Activated CD8-positive, alpha-beta memory T cell treated with anti-CD3 and anti-CD28 coated beads, Interleukin-2, amount 50 U/mL, for 1 hour (primary cell): ENCODE data around the gene NLRC4.
"Not testable (repeated sequence)": the region's sequence is repeated elsewhere in the genome, so short reads cannot be mapped to it uniquely, and the experiment has no call there.

Experiments
- DNase-seq: peaks from one replicate; pipeline ENCODE4 v3.0.0-alpha.2; 2020; ENCODE audit errors: extremely low read depth

Gene NLRC4

GRCh38 chr2:32242331-32242730 is 22.4 kb downstream of the NLRC4 start:
- no peak for DNase-seq

DNA sequence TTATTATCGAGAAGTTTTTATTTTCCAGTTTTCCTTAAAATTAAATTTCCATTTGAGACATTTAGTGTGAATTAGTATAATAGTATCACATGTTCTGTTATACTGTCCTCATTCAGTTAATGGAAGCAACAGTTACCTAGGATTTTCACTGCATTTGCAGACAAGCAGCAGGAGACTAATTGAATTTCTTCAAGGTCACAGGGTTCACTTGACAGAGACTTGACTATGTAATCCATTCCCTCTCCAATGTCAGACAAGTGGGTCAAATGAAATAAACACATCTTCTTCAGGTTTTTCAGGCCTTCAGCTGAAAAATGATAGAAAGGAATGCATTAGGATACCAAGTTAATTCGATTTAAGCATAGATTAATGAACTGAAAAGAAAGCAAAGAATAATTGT is 26.7 kb downstream of the NLRC4 start:
- DNase-seq = no peak

GRCh38 chr2:32237488-32237887 is 27.2 kb downstream of the NLRC4 start:
- no peak for DNase-seq

DNA sequence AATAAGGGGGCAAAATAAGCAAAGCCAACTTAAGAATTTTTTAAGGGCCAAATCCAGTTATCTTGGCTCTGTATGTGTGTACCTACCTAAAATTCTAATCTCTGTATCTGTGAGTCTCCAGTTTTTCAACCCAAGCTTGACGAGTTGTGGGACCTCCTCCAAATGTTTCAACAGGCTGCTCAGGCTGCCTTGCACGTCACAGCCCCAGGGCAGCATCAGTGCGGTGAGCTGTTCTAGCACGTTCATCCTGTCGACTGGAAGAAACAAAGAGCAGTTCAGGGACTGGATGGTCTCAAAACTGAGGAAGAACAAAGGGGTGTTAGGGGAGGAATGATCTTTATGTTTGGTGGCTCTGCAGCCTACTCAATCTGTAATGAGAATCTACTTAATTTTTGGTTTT is 29.4 kb downstream of the NLRC4 start:
- DNase-seq = no peak

- DNase-seq = no peak
Measured at GRCh38 chr2:32231959-32232358, 32.7 kb downstream of the NLRC4 start.

DNA sequence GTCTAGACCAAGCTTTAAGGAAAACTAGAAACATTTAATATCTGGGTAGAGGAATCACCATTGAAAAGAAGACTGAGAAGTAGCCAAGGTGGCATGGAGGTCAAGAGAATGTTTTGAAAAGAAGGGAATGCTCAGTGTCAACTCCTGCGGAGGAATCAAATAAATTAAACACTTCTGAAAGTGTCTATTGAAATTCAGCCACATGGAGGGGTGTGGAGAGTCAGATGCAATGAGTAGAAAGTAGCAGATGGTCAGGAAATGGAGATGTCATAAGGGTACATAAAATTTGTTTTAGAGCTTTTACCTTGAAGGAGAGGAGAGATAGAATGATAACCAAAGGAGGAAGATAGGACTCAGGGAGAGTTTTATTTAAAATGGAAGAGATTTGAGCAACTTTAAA is 35.1 kb downstream of the NLRC4 start:
- no peak for DNase-seq

- DNase-seq = no peak
Measured at GRCh38 chr2:32228181-32228580, 36.5 kb downstream of the NLRC4 start.

DNA sequence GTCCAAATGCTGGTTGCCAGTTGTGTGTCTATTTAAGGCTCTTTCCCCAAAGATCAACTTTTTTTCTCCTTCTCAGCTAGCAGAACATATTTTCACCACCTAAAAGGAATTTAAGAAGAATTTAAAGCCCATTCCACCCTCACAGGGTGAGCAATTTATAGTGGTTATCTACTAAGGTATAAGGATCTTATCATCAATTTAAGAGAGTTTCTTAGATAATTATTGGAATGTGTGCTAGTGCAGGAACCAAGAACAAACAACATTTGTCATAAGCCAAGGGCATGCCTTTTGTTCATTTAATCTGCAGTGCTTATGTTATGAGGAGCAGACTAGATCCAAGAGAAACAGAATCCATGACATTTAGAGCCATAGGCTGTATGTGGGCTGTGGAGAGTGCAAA is 37.2 kb downstream of the NLRC4 start:
- no peak for DNase-seq

DNA sequence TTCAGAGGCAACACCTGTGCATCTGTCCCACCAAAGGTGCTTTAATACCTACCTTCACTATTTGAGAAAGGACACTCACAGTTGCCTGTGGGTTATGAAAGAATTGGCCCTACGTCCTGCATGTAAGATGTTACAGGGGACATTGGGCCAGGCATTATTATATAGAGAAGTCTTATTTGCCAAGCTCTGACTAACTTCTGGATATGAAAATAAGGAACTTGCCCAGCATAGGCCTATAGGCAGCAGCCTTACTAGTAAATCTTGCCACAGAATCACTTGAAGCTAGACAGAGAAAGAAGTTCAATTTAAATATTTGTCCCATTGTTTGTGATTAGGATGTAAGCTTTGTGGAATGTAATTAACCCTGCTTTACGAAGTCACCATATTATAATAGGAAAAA is 41.7 kb downstream of the NLRC4 start:
- DNase-seq = no peak

GRCh38 chr2:32220445-32220844 is 44.2 kb downstream of the NLRC4 start:
- DNase-seq = no peak

- no peak for DNase-seq
Measured at GRCh38 chr2:32212295-32212694, 52.4 kb downstream of the NLRC4 start.

DNA sequence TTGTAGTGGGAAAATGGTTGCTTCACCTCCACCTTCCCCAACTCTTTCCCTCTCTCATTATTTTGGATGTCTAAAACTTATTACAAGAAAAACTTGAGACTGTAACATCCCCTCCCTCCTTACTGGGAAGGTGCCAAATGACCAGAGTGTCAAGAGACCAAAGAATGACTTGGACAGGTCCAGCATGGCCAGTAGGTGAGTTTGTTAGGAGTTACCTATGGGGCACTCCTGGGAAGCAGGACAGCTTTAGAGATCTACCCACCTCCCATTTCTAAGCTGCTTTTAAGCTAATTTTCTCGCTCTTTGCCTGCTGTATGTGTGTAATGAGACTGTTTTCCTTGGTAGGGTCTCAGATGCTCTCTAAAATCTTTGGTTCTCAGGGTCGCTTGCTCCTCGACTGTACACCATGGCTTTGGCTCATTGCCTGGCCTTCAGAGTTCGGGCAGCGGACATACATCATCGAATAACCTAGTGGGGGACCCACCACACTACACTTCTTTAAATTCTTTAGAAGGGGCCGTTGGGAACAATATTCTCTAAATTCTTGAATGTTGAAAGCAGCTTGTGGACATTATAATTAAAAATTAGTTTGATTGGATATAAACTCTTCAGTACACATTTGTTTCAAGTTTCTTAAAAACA is 53.8 kb downstream of the NLRC4 start:
- DNase-seq = no peak

DNA sequence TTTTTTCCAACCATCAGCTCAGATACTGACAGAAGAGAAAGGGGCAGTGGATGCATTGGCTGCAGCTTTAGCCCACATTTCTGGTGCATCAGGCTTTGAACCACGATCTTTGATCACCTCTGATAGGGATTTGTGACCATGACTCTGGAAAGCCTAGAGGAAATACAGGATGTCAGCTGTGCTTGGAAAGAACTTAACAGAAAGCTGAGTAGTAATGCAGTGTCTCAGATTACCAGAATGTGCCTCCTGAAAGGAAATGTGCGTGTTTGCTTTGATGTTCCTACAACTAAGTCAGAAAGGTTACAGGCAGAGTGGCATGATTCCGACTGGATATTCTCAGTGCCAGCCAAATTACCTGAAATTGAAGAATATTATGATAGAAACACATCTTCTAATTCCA is 61.3 kb downstream of the NLRC4 start:
- DNase-seq = not testable (repeated sequence)

DNA sequence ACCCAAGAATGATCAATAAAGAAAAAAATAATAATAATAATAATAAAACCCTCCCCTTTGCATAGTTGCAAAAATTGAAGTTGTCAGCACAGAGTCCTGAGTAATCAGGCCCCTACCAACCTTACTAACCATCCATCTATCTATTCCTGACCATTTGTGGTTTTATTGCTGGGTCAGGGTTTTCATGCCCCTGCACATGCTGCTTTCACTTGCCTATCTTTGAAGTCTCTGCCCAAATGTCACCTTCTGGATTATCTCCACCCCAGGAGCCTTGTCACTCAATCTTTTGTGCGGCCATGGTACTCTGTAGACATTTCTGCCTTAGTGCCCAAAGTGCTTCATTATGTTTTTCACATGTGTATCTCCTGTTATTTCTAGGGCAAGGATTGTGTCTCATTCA is 63.9 kb downstream of the NLRC4 start:
- DNase-seq = no peak

DNA sequence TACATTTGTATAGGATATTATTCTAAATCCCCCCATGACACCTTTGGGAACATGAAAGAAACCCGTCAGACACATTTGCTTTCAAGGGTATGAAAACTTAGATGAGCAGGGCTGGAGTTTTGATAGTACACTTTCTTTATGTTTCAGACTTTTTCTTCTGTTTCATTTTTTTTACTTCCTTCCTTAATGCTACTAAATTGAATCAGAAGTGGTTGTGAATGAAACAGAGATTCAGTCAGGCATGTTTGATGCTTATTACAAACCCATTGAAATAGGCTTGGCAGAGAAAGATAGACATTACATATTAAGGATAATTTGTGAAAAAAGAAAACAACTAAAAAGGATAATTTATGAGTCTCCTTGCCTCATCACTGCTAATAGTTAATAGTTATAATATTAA is 72.3 kb downstream of the NLRC4 start:
- no peak for DNase-seq

- no peak for DNase-seq
Measured at GRCh38 chr2:32189011-32189410, 75.7 kb downstream of the NLRC4 start.

DNA sequence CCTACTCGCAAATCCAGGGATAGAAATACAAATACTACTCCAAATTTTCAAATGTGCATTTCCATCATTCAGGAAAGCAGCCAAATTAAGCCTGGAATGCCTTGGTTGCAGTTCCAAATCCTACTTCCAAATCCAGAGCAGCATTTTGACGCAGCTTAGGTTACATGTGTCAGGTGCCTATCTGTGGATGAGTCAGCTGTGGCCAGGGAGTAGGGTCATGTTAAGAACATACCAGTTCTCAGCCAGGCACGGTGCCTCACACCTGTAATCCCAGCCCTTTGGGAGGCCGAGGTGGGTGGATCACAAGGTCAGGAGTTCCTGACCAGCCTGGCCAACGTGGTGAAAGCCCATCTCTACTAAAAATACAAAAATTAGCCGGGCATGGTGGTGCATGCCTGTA is 82.0 kb downstream of the NLRC4 start:
- DNase-seq = no peak
